Immature natural killer cell (primary cell): ENCODE measurements around the gene LRRC15. TPM values are rescaled to one million over a fixed set of nuclear protein-coding genes. Genes with fewer than 3 reads are reported as not detected.
A peak's percentile ranks its signal among the peaks of the same experiment; 100 is the strongest.

Experiments used
- DNase-seq, 3 donors: peaks; one replicate each; pipeline ENCODE4 v3.0.0; 2022; ENCODE audit warnings: mixed read lengths in 1 of 3
- H3K27ac Mint-ChIP-seq, 6 donors: one replicate each; pipeline ENCODE4 v1.8.0; 2020; ENCODE audit warnings: mixed read lengths in 6 of 6, mild to moderate bottlenecking in 5 of 6, inconsistent platforms in 4 of 6, moderate library complexity in 3 of 6
- H3K27me3 Mint-ChIP-seq, 3 donors: one replicate each; pipeline ENCODE4 v1.8.0; 2020 to 2021; ENCODE audit warnings: low read depth in 3 of 3, mild to moderate bottlenecking in 3 of 3, mixed read lengths in 3 of 3, moderate library complexity in 3 of 3, inconsistent platforms in 1 of 3
- H3K36me3 Mint-ChIP-seq, 3 donors: one replicate each; pipeline ENCODE4 v1.8.0; 2020; ENCODE audit warnings: mixed read lengths in 3 of 3, inconsistent platforms in 2 of 3, mild to moderate bottlenecking in 2 of 3
- H3K4me1 Mint-ChIP-seq, 2 donors: one replicate each; pipeline ENCODE4 v1.8.0; 2020; ENCODE audit warnings: inconsistent platforms in 2 of 2, mild to moderate bottlenecking in 2 of 2, mixed read lengths in 2 of 2, moderate library complexity in 1 of 2
- H3K4me3 Mint-ChIP-seq, 5 donors: one replicate each; pipeline ENCODE4 v1.8.0; 2020; ENCODE audit warnings: mild to moderate bottlenecking in 5 of 5, mixed read lengths in 5 of 5, inconsistent platforms in 3 of 5, moderate library complexity in 3 of 5
- H3K9me3 Mint-ChIP-seq, 6 donors: one replicate each; pipeline ENCODE4 v1.8.0; 2020; ENCODE audit warnings: mild to moderate bottlenecking in 6 of 6, mixed read lengths in 6 of 6, inconsistent platforms in 4 of 6, moderate library complexity in 3 of 6
- polyA plus RNA-seq, 3 donors: library from polyadenylated mRNA; unstranded; fragments of 300-500 nt; fragmentation: Illumina TruSeq; gene quantifications; one replicate each; pipeline ENCODE4 v1.2.3, GENCODE V29; 2021

Gene LRRC15
- polyA plus RNA-seq, 3 donors from 2014 or later = not detected

- no peak overlapping the region for H3K4me3 Mint-ChIP-seq
- H3K27me3 Mint-ChIP-seq = peaks cover 5 to 10% (median 9%) of the 10 kb centered on the region in 3 donors
- no peak for DNase-seq
- peaks cover 5 to 9% of the 10 kb centered on the region in 2 donors for H3K4me1 Mint-ChIP-seq
- H3K9me3 Mint-ChIP-seq = no peaks in the 10 kb centered on the region
- H3K27ac Mint-ChIP-seq = no peak overlapping the region
- no peaks in the 10 kb centered on the region for H3K36me3 Mint-ChIP-seq
These were observed 39.4 kb downstream of the LRRC15 start for GRCh38 chr3:194330160-194330559.

- Mint-ChIP-seq H3K27me3 (peaks cover 5 to 9% (median 8%) of the 10 kb centered on the region in 3 donors), H3K4me1 (peaks cover 5 to 9% of the 10 kb centered on the region in 2 donors)
These were observed 40.0 kb downstream of the LRRC15 start for GRCh38 chr3:194329583-194329965.

GRCh38 chr3:194328942-194329582 lies 40.5 kb downstream of the LRRC15 start:
- Mint-ChIP-seq H3K27ac (peak overlapping the region in 2 of 6 donors; percentile 68 to 84), H3K4me1 (peaks cover 4 to 9% of the 10 kb centered on the region in 2 donors), H3K9me3 (no peaks in the 10 kb centered on the region), H3K27me3 (peaks cover 5 to 9% (median 8%) of the 10 kb centered on the region in 3 donors), H3K36me3 (no peaks in the 10 kb centered on the region), H3K4me3 (no peak overlapping the region)
- no peak for DNase-seq

More at GRCh38 chr3:194329583-194329965, 40.0 kb downstream of the LRRC15 start:
- Mint-ChIP-seq H3K36me3 (no peaks in the 10 kb centered on the region), H3K27ac (no peak overlapping the region), H3K4me3 (no peak overlapping the region), H3K9me3 (no peaks in the 10 kb centered on the region)
- no peak for DNase-seq

GRCh38 chr3:194328053-194328657 lies 41.4 kb downstream of the LRRC15 start:
- peaks cover 0 to 5% of the 10 kb centered on the region in 2 donors for H3K4me1 Mint-ChIP-seq
- no peaks in the 10 kb centered on the region for H3K36me3 Mint-ChIP-seq
- H3K27me3 Mint-ChIP-seq = peaks cover 7 to 10% (median 9%) of the 10 kb centered on the region in 3 donors
- H3K9me3 Mint-ChIP-seq = no peaks in the 10 kb centered on the region
- peak overlapping the region in 3 of 6 donors; percentile 57 to 84 (median 68) for H3K27ac Mint-ChIP-seq
- peak; percentile 39 to 63 (median 48) for DNase-seq
- H3K4me3 Mint-ChIP-seq = peak overlapping the region in 1 of 5 donors; percentile 15

GRCh38 chr3:194327218-194328052 lies 42.1 kb downstream of the LRRC15 start:
- H3K9me3 Mint-ChIP-seq = no peaks in the 10 kb centered on the region
- no peak overlapping the region for H3K27ac Mint-ChIP-seq
- peaks cover 3 to 6% (median 6%) of the 10 kb centered on the region in 3 donors for H3K27me3 Mint-ChIP-seq
- no peak overlapping the region for H3K4me3 Mint-ChIP-seq
- H3K4me1 Mint-ChIP-seq = no peaks in the 10 kb centered on the region
- DNase-seq = peak in 2 of 3 donors; percentile 26 to 34
- H3K36me3 Mint-ChIP-seq = no peaks in the 10 kb centered on the region

- Mint-ChIP-seq H3K4me3 (no peak overlapping the region), H3K27me3 (peaks cover 4 to 6% (median 6%) of the 10 kb centered on the region in 3 donors), H3K4me1 (no peaks in the 10 kb centered on the region), H3K27ac (no peak overlapping the region), H3K9me3 (no peaks in the 10 kb centered on the region), H3K36me3 (no peaks in the 10 kb centered on the region)
- DNase-seq = no peak
These were observed 42.6 kb downstream of the LRRC15 start for GRCh38 chr3:194326968-194327217.

GRCh38 chr3:194326192-194326967 lies 43.2 kb downstream of the LRRC15 start:
- Mint-ChIP-seq H3K36me3 (no peaks in the 10 kb centered on the region), H3K27ac (no peak overlapping the region), H3K4me1 (no peaks in the 10 kb centered on the region), H3K9me3 (no peaks in the 10 kb centered on the region), H3K27me3 (peaks cover 6% of the 10 kb centered on the region in 3 donors), H3K4me3 (no peak overlapping the region)
- peak in 1 of 3 donors; percentile 27 for DNase-seq

- Mint-ChIP-seq H3K36me3 (no peaks in the 10 kb centered on the region), H3K4me1 (no peaks in the 10 kb centered on the region), H3K27ac (no peak overlapping the region), H3K9me3 (no peaks in the 10 kb centered on the region), H3K4me3 (no peak overlapping the region), H3K27me3 (peaks cover 6% of the 10 kb centered on the region in 3 donors)
- DNase-seq = no peak
These were observed 44.0 kb downstream of the LRRC15 start for GRCh38 chr3:194325424-194326153.

- H3K4me1 Mint-ChIP-seq = no peaks in the 10 kb centered on the region
- DNase-seq = no peak
- no peak overlapping the region for H3K27ac Mint-ChIP-seq
- H3K9me3 Mint-ChIP-seq = no peaks in the 10 kb centered on the region
- no peaks in the 10 kb centered on the region for H3K36me3 Mint-ChIP-seq
- H3K4me3 Mint-ChIP-seq = no peak overlapping the region
- peaks cover 6% of the 10 kb centered on the region in 3 donors for H3K27me3 Mint-ChIP-seq
These were observed 44.7 kb downstream of the LRRC15 start for GRCh38 chr3:194324823-194325327.

- DNase-seq = peak; percentile 20 to 47 (median 30)
- Mint-ChIP-seq H3K9me3 (peaks cover 0 to 5% (median 3%) of the 10 kb centered on the region in 6 donors), H3K4me3 (no peak overlapping the region), H3K36me3 (no peaks in the 10 kb centered on the region), H3K27me3 (peaks cover 6 to 10% (median 7%) of the 10 kb centered on the region in 3 donors), H3K4me1 (no peaks in the 10 kb centered on the region), H3K27ac (no peak overlapping the region)
These were observed 45.5 kb downstream of the LRRC15 start for GRCh38 chr3:194323785-194324735.

GRCh38 chr3:194322678-194323211 lies 46.8 kb downstream of the LRRC15 start:
- Mint-ChIP-seq H3K9me3 (peaks cover 0 to 9% (median 5%) of the 10 kb centered on the region in 6 donors), H3K4me3 (peak overlapping the region in 2 of 5 donors; percentile 14 to 30), H3K27me3 (peaks cover 0 to 13% (median 8%) of the 10 kb centered on the region in 3 donors), H3K36me3 (no peaks in the 10 kb centered on the region), H3K27ac (no peak overlapping the region), H3K4me1 (no peaks in the 10 kb centered on the region)
- DNase-seq = no peak
